SK-N-SH (cell line): ENCODE data around the gene STAMBP. TPM values are rescaled to one million over a fixed set of nuclear protein-coding genes. Genes with fewer than 3 reads are reported as not detected.

ENCODE experiments used
- CTCF ChIA-PET: fragments of 300-600, 350-600 bp; formaldehyde crosslinking; extraction: SDS; loops from one replicate; lab custom pipeline; 2021; lab: Yijun Ruan, JAX
- POLR2A ChIA-PET: fragments of 350-600 bp; sonication (Branson Sonifier 250); formaldehyde crosslinking; extraction: SDS; loops from one replicate; lab custom pipeline; 2020; ENCODE audit warnings: antibody characterized with exemption, inconsistent platforms; lab: Yijun Ruan, JAX
- DNase-seq: peaks from one replicate; pipeline ENCODE4 v3.0.0; 2012
- H2AFZ ChIP-seq: fragments of 200-600 bp; sonication (generic); 2 replicates; pipeline ENCODE4 v1.8.1; 2016; ENCODE audit warnings: antibody characterized with exemption, mild to moderate bottlenecking, low read depth
- H3F3A ChIP-seq: fragments of 200-600 bp; sonication (generic); replicated peaks from 2 replicates; pipeline ENCODE3; 2016; ENCODE audit warnings: antibody characterized with exemption, mild to moderate bottlenecking; ENCODE audit not compliant: insufficient read depth
- H3K27ac ChIP-seq, 2 experiments: fragments of 200-500 bp in 1 of 2; fragments of 200-600 bp in 1 of 2; sonication (Bioruptor generic) in 1 of 2; sonication (generic), shearing (Covaris generic) in 1 of 2; 2 replicates each; pipeline versions ENCODE4 v1.5.1 to v1.6.1; 2014 to 2016; ENCODE audit warnings: low read depth in 2 of 2, inconsistent platforms in 1 of 2, low read length in 1 of 2, mild to moderate bottlenecking in 1 of 2, mixed read lengths in 1 of 2
- H3K27me3 ChIP-seq: fragments of 200-600 bp; sonication (generic), shearing (Covaris generic); 2 replicates; pipeline ENCODE4 v1.6.1; 2016; ENCODE audit warnings: mixed run types; ENCODE audit not compliant: insufficient read depth
- H3K36me3 ChIP-seq, 2 experiments: fragments of 200-500 bp in 1 of 2; fragments of 200-600 bp in 1 of 2; sonication (Bioruptor generic) in 1 of 2; sonication (generic) in 1 of 2; replicated peaks in 1 of 2; 2 replicates each; pipeline versions ENCODE3 to v1.5.1; 2014 to 2016; ENCODE audit warnings: low read length in 1 of 2, mild to moderate bottlenecking in 1 of 2; ENCODE audit not compliant: insufficient read depth in 2 of 2, control insufficient read depth in 1 of 2
- H3K4me1 ChIP-seq, 2 experiments: fragments of 200-500 bp in 1 of 2; fragments of 200-600 bp in 1 of 2; sonication (Bioruptor generic) in 1 of 2; sonication (generic), shearing (Covaris generic) in 1 of 2; 2 replicates each; pipeline versions ENCODE4 v1.5.1 to v1.6.1; 2014 to 2016; ENCODE audit warnings: low read depth in 1 of 2, low read length in 1 of 2, mixed run types in 1 of 2; ENCODE audit not compliant: insufficient read depth in 2 of 2, control insufficient read depth in 1 of 2
- H3K4me2 ChIP-seq: fragments of 200-600 bp; sonication (generic), shearing (Covaris generic); 2 replicates; pipeline ENCODE4 v1.6.1; 2017; ENCODE audit warnings: mixed run types
- H3K4me3 ChIP-seq, 2 experiments: fragments of 200-500 bp in 1 of 2; fragments of 200-600 bp in 1 of 2; sonication (Bioruptor generic) in 1 of 2; sonication (generic), shearing (Covaris generic) in 1 of 2; 2 replicates each; pipeline versions ENCODE4 v1.5.1 to v1.8.1; 2014 to 2016; ENCODE audit warnings: low read depth in 2 of 2, inconsistent platforms in 1 of 2, low read length in 1 of 2, mild to moderate bottlenecking in 1 of 2, mixed read lengths in 1 of 2, moderate library complexity in 1 of 2
- H3K79me2 ChIP-seq: fragments of 200-600 bp; sonication (generic); 2 replicates; pipeline ENCODE4 v1.8.1; 2017; ENCODE audit warnings: mild to moderate bottlenecking; ENCODE audit not compliant: insufficient read depth
- H3K9ac ChIP-seq: fragments of 200-600 bp; sonication (generic); 2 replicates; pipeline ENCODE4 v1.6.1; 2017; ENCODE audit warnings: mixed run types
- H3K9me2 ChIP-seq: fragments of 200-600 bp; sonication (generic); 2 replicates; pipeline ENCODE4 v1.6.1; 2017; ENCODE audit warnings: mixed run types
- H3K9me3 ChIP-seq: fragments of 200-600 bp; sonication (generic); 2 replicates; pipeline ENCODE4 v1.6.1; 2017; ENCODE audit warnings: mixed run types, mild to moderate bottlenecking, moderate library complexity
- H4K20me1 ChIP-seq: fragments of 200-600 bp; sonication (generic); 2 replicates; pipeline ENCODE4 v1.6.1; 2017; ENCODE audit warnings: mild to moderate bottlenecking, mixed run types; ENCODE audit not compliant: insufficient read depth
- EZH2phosphoT487 ChIP-seq: fragments of 200-600 bp; sonication (generic); IDR thresholded peaks from 2 replicates; pipeline ENCODE4 v1.6.1; 2017; ENCODE audit warnings: low read depth, mixed run types, mild to moderate bottlenecking, antibody characterized with exemption, moderate library complexity, borderline replicate concordance
- FOSL2 ChIP-seq: IDR thresholded peaks from 2 replicates; pipeline ENCODE4 v1.4.0; 2012; ENCODE audit warnings: low read depth, mild to moderate bottlenecking, moderate library complexity, borderline replicate concordance
- FOXJ3 ChIP-seq: sonication (generic); formaldehyde crosslinking; IDR thresholded peaks from 2 replicates; pipeline ENCODE4 v1.5.1; 2020; ENCODE audit warnings: mild to moderate bottlenecking, missing genetic modification reagents
- JUND ChIP-seq: IDR thresholded peaks from 2 replicates; pipeline ENCODE4 v1.4.0; 2012
- MEF2A ChIP-seq: IDR thresholded peaks from 2 replicates; pipeline ENCODE4 v1.4.0; 2012; ENCODE audit warnings: low read depth, borderline replicate concordance
- MXI1 ChIP-seq: IDR thresholded peaks from 2 replicates; pipeline ENCODE4 v1.6.1; 2012; ENCODE audit warnings: mild to moderate bottlenecking, low read depth, low read length, improper control_type of control experiment
- NFIC ChIP-seq: IDR thresholded peaks from 2 replicates; pipeline ENCODE4 v1.4.0; 2012; ENCODE audit warnings: borderline replicate concordance
- POLR2AphosphoS5 ChIP-seq: IDR thresholded peaks from 2 replicates; pipeline ENCODE4 v1.6.1; 2012; ENCODE audit warnings: low read depth, low read length
- RAD21 ChIP-seq: IDR thresholded peaks from 2 replicates; pipeline ENCODE4 v1.6.1; 2012; ENCODE audit warnings: mild to moderate bottlenecking, low read length
- RCOR1 ChIP-seq: fragments of 150-350 bp; IDR thresholded peaks from 2 replicates; pipeline ENCODE4 v1.6.1; 2017; ENCODE audit warnings: antibody characterized with exemption, low read length
- TAF1 ChIP-seq: IDR thresholded peaks from 2 replicates; pipeline ENCODE4 v1.6.1; 2012; ENCODE audit warnings: low read depth, mild to moderate bottlenecking, low read length, moderate library complexity, borderline replicate concordance
- TCF12 ChIP-seq: IDR thresholded peaks from 2 replicates; pipeline ENCODE4 v1.4.0; 2012
- TEAD4 ChIP-seq: IDR thresholded peaks from 2 replicates; pipeline ENCODE4 v1.4.0; 2012; ENCODE audit warnings: mild to moderate bottlenecking, borderline replicate concordance; ENCODE audit not compliant: insufficient read depth
- WGBS: methylation state at CpG from one replicate; pipeline ENCODE4 v1.1.6; 2017; ENCODE audit warnings: low lambda C conversion rate; 5-methylcytosine and 5-hydroxymethylcytosine counted together
- polyA plus RNA-seq, 3 experiments: library from polyadenylated mRNA; depleted of rRNA; stranded (reverse); fragments of >200 nt; gene quantifications; 2 replicates each; pipeline ENCODE4 v1.2.3, GENCODE V29; 2012
- TF ChIP-seq, protein P1 (sequence below): fragments of 150-350 bp; IDR thresholded peaks from 2 replicates; pipeline ENCODE4 v1.6.1; 2016; ENCODE audit warnings: mild to moderate bottlenecking, low read depth, low read length
- TF ChIP-seq, protein P2 (sequence below): IDR thresholded peaks from 2 replicates; pipeline ENCODE4 v1.4.0; 2012; ENCODE audit warnings: low read depth, borderline replicate concordance
- TF ChIP-seq, protein P3 (sequence below): IDR thresholded peaks from 2 replicates; pipeline ENCODE4 v1.4.0; 2012; ENCODE audit warnings: low read depth, borderline replicate concordance
- TF ChIP-seq, protein P4 (sequence below): IDR thresholded peaks from 2 replicates; pipeline ENCODE4 v1.4.0; 2012; ENCODE audit warnings: low read depth

The STAMBP gene
- polyA plus RNA-seq, 1 of the 3 experiments (the other 2 are of a cell fraction) = 42.2 TPM

DNA sequence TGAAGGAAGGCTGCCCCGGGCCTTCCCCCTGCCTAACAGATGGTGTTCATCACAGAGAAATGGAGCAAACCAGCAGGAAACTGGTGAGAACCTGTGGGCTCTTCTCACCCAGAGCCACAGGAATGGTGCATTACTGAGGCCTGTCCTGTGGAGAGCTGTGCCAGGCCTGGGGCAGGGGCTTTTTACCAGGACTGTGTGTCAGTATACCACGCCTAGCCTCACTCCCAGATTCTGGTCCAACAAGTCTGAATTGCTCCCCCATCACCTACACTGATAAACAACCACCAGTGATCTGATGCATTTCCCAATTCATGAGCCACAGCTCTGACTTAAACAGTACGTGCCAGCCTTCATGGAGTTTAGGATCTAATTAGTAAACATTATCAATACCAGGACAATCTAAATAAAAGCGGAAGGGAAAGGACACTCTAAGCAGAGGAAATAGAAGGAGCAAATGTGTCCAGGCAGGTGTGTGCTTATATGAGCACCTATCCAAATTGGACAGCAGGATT, 89.0 kb downstream of the STAMBP start:
- CTCF ChIA-PET = interaction anchor here (0.8 kb wide), 1 partner anchor 202 kb away, joined by 3 read pairs; no protein-coding TSS in a partner anchor
- TF ChIP-seq FOXJ3 (CRISPR knock-in tag) (no peak), RAD21 (no peak), TCF12 (no peak), EZH2phosphoT487 (no peak), TAF1 (no peak), FOSL2 (no peak), POLR2AphosphoS5 (no peak), MXI1 (no peak)
- TF ChIP-seq, protein P1, sequence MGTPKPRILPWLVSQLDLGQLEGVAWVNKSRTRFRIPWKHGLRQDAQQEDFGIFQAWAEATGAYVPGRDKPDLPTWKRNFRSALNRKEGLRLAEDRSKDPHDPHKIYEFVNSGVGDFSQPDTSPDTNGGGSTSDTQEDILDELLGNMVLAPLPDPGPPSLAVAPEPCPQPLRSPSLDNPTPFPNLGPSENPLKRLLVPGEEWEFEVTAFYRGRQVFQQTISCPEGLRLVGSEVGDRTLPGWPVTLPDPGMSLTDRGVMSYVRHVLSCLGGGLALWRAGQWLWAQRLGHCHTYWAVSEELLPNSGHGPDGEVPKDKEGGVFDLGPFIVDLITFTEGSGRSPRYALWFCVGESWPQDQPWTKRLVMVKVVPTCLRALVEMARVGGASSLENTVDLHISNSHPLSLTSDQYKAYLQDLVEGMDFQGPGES = no peak
- TF ChIP-seq, protein P2, sequence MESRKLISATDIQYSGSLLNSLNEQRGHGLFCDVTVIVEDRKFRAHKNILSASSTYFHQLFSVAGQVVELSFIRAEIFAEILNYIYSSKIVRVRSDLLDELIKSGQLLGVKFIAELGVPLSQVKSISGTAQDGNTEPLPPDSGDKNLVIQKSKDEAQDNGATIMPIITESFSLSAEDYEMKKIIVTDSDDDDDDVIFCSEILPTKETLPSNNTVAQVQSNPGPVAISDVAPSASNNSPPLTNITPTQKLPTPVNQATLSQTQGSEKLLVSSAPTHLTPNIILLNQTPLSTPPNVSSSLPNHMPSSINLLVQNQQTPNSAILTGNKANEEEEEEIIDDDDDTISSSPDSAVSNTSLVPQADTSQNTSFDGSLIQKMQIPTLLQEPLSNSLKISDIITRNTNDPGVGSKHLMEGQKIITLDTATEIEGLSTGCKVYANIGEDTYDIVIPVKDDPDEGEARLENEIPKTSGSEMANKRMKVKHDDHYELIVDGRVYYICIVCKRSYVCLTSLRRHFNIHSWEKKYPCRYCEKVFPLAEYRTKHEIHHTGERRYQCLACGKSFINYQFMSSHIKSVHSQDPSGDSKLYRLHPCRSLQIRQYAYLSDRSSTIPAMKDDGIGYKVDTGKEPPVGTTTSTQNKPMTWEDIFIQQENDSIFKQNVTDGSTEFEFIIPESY = no peak
- 46% methylated on average over 4 of the region's 4 CpGs for WGBS
- Histone ChIP-seq H3K27me3 (no peaks in the 10 kb centered on the region; the same call in 1 of the 2 replicates), H2AFZ (no peak overlapping the region), H4K20me1 (no peaks in the 10 kb centered on the region), H3K27ac (no peak overlapping the region), H3K4me1 (peaks cover 0 to 5% of the 10 kb centered on the region in 2 experiments; a peak in 1 of 4 replicates), H3K9ac (no peak overlapping the region), H3K4me2 (no peak overlapping the region), H3F3A (no peaks in the 10 kb centered on the region), H3K79me2 (no peaks in the 10 kb centered on the region), H3K9me2 (no peaks in the 10 kb centered on the region), H3K9me3 (no peaks in the 10 kb centered on the region), H3K4me3 (no peak overlapping the region), H3K36me3 (no peaks in the 10 kb centered on the region)
- DNase-seq = no peak
- POLR2A ChIA-PET = no interaction called here

DNA sequence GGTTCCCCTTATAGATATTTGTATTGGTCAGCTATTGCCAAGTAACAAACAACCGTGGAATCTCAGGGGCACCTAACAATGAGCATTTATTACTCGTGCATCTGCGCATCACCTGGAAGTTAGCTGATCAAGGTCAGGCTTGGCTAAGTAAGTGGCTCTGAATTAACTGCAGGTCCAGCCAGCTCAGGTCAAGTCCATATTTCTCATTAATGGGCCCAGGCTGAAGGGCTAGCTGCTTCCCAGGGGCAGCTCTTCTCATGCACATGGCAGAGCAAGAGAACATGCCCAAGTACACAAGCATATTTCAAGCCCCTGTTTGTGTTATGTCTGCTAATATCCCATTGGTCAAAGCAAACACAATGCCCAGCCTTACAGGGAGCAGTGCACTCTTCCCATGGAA, 90.1 kb downstream of the STAMBP start:
- Histone ChIP-seq H3K27me3 (no peaks in the 10 kb centered on the region; the same call in 1 of the 2 replicates), H3F3A (no peaks in the 10 kb centered on the region), H3K9me3 (no peaks in the 10 kb centered on the region), H3K79me2 (no peaks in the 10 kb centered on the region), H3K27ac (no peak overlapping the region), H3K4me2 (no peak overlapping the region), H3K9me2 (no peaks in the 10 kb centered on the region), H2AFZ (no peak overlapping the region), H4K20me1 (no peaks in the 10 kb centered on the region), H3K4me3 (no peak overlapping the region), H3K9ac (no peak overlapping the region), H3K36me3 (no peaks in the 10 kb centered on the region), H3K4me1 (peaks cover 0 to 5% of the 10 kb centered on the region in 2 experiments; a peak in 1 of 4 replicates)
- POLR2A ChIA-PET = no interaction called here
- TF ChIP-seq TCF12 = no peak
- no peak for TF ChIP-seq JUND
- TF ChIP-seq, protein P3, sequence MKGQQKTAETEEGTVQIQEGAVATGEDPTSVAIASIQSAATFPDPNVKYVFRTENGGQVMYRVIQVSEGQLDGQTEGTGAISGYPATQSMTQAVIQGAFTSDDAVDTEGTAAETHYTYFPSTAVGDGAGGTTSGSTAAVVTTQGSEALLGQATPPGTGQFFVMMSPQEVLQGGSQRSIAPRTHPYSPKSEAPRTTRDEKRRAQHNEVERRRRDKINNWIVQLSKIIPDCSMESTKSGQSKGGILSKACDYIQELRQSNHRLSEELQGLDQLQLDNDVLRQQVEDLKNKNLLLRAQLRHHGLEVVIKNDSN = no peak
- no peak for TF ChIP-seq FOXJ3 (CRISPR knock-in tag)
- TF ChIP-seq, protein P2 = no peak
- no peak for TF ChIP-seq TEAD4
- TF ChIP-seq, protein P4, sequence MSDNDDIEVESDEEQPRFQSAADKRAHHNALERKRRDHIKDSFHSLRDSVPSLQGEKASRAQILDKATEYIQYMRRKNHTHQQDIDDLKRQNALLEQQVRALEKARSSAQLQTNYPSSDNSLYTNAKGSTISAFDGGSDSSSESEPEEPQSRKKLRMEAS = no peak
- no peak for TF ChIP-seq NFIC
- TF ChIP-seq MEF2A = no peak
- no peak for TF ChIP-seq RCOR1
- no peak for TF ChIP-seq TAF1
- 62% methylated on average over 3 of the region's 3 CpGs for WGBS
- DNase-seq = no peak
- CTCF ChIA-PET = no interaction called here
